Measurements from ENCODE around the gene FSIP1. TPM values are rescaled to one million over a fixed set of nuclear protein-coding genes. Genes with fewer than 3 reads are reported as not detected.

Gene FSIP1
- total RNA-seq, 4 donors from 2014 or later: 0.38 to 0.91 (median 0.57) TPM; not detected in 1

- H3K9me3 ChIP-seq: no peaks in the 10 kb centered on the region
- no peak overlapping the region for H3K4me3 ChIP-seq
- no peaks in the 10 kb centered on the region for H3K27me3 ChIP-seq
- WGBS, 2 donors: 92 to 94% methylated on average over 2 to 4 of the region's 7 CpGs
- H3K36me3 ChIP-seq: no peaks in the 10 kb centered on the region
- TF ChIP-seq CTCF (IDR thresholded peaks at IDR 0.05) (no peak), POLR2A (IDR thresholded peaks at IDR 0.05) (no peak)
- no peak for DNase-seq
- no peak overlapping the region for H3K27ac ChIP-seq
- intact Hi-C loops (cut with DNase I): no loop called here
- peaks cover 0 to 5% (median 3%) of the 10 kb centered on the region in 3 donors for H3K4me1 ChIP-seq
Observed at GRCh38 chr15:39744334-39745103, 38.1 kb downstream of the FSIP1 start.

GRCh38 chr15:39743611-39744010 lies 39.0 kb downstream of the FSIP1 start:
- H3K36me3 ChIP-seq: no peaks in the 10 kb centered on the region
- intact Hi-C loops (cut with DNase I): no loop called here
- H3K4me1 ChIP-seq: peaks cover 0 to 5% (median 3%) of the 10 kb centered on the region in 3 donors
- no peaks in the 10 kb centered on the region for H3K27me3 ChIP-seq
- 27 to 79% methylated on average over 2 of the region's 2 CpGs for WGBS, 2 donors
- DNase-seq: no peak
- TF ChIP-seq POLR2A (IDR thresholded peaks at IDR 0.05) (no peak), CTCF (IDR thresholded peaks at IDR 0.05) (no peak)
- H3K27ac ChIP-seq: no peak overlapping the region
- no peaks in the 10 kb centered on the region for H3K9me3 ChIP-seq
- H3K4me3 ChIP-seq: no peak overlapping the region

- TF ChIP-seq CTCF (IDR thresholded peaks at IDR 0.05) (no peak), POLR2A (IDR thresholded peaks at IDR 0.05) (no peak)
- no peak overlapping the region for H3K27ac ChIP-seq
- H3K4me1 ChIP-seq: no peaks in the 10 kb centered on the region
- no peaks in the 10 kb centered on the region for H3K9me3 ChIP-seq
- H3K27me3 ChIP-seq: no peaks in the 10 kb centered on the region
- H3K4me3 ChIP-seq: no peak overlapping the region
- DNase-seq: no peak
- H3K36me3 ChIP-seq: no peaks in the 10 kb centered on the region
- intact Hi-C loops (cut with DNase I): no loop called here
Observed at GRCh38 chr15:39741258-39741657, 41.4 kb downstream of the FSIP1 start.

GRCh38 chr15:39738998-39739397 lies 43.6 kb downstream of the FSIP1 start:
- Histone ChIP-seq H3K4me3 (no peak overlapping the region), H3K9me3 (no peaks in the 10 kb centered on the region), H3K27me3 (no peaks in the 10 kb centered on the region), H3K36me3 (no peaks in the 10 kb centered on the region), H3K4me1 (no peaks in the 10 kb centered on the region), H3K27ac (no peak overlapping the region)
- TF ChIP-seq POLR2A (IDR thresholded peaks at IDR 0.05) (no peak), CTCF (IDR thresholded peaks at IDR 0.05) (no peak)
- DNase-seq: no peak
- 85 to 97% methylated on average over 3 of the region's 3 CpGs for WGBS, 2 donors
- intact Hi-C loops (cut with DNase I): no loop called here

GRCh38 chr15:39737196-39737550 lies 45.5 kb downstream of the FSIP1 start:
- no peaks in the 10 kb centered on the region for H3K36me3 ChIP-seq
- no peaks in the 10 kb centered on the region for H3K27me3 ChIP-seq
- no peak for DNase-seq
- no peaks in the 10 kb centered on the region for H3K4me1 ChIP-seq
- H3K4me3 ChIP-seq: no peak overlapping the region
- intact Hi-C loops (cut with DNase I): no loop called here
- no peak overlapping the region for H3K27ac ChIP-seq
- WGBS, 2 donors: 59 to 61% methylated on average over 4 of the region's 4 CpGs
- no peak for TF ChIP-seq CTCF (IDR thresholded peaks at IDR 0.05)
- no peak for TF ChIP-seq POLR2A (IDR thresholded peaks at IDR 0.05)
- no peaks in the 10 kb centered on the region for H3K9me3 ChIP-seq
